WERI-Rb-1 (cell line): ENCODE results near the gene IMPDH1.

ENCODE experiments used
- DNase-seq: peaks from one replicate; pipeline ENCODE4 v3.0.0-alpha.2; 2020
- H3K27ac ChIP-seq: fragments of 250-450 bp; sonication (Bioruptor Pico); 2 replicates; pipeline ENCODE4 v1.5.1; 2020; ENCODE audit warnings: mild to moderate bottlenecking, moderate library complexity
- H3K27me3 ChIP-seq: fragments of 250-450 bp; sonication (Bioruptor Pico); 2 replicates; pipeline ENCODE4 v1.5.1; 2021; ENCODE audit warnings: mild to moderate bottlenecking, low read depth, moderate library complexity; ENCODE audit not compliant: insufficient read depth, severe bottlenecking
- H3K36me3 ChIP-seq: fragments of 250-450 bp; sonication (Bioruptor Pico); 2 replicates; pipeline ENCODE4 v1.5.1; 2020; ENCODE audit warnings: mild to moderate bottlenecking, moderate library complexity
- H3K4me3 ChIP-seq: 2 replicates; pipeline ENCODE4 v1.5.1; 2011; ENCODE audit warnings: low read depth, mild to moderate bottlenecking, control low read depth, low read length
- H3K9me3 ChIP-seq: fragments of 250-450 bp; sonication (Bioruptor Pico); 2 replicates; pipeline ENCODE4 v1.5.1; 2021; ENCODE audit warnings: mild to moderate bottlenecking, moderate library complexity; ENCODE audit not compliant: severe bottlenecking
- CTCF ChIP-seq: IDR thresholded peaks from 2 replicates; pipeline ENCODE4 v1.5.1; 2011; ENCODE audit warnings: low read depth, mild to moderate bottlenecking, control low read depth, inconsistent platforms, low read length

Gene IMPDH1

GRCh38 chr7:128365432-128365831 lies 44.4 kb downstream of the IMPDH1 start:
- no peak for DNase-seq
- H3K36me3 ChIP-seq: no peaks in the 10 kb centered on the region
- no peak for TF ChIP-seq CTCF
- H3K4me3 ChIP-seq: no peak overlapping the region
- H3K27ac ChIP-seq: no peak overlapping the region
- no peaks in the 10 kb centered on the region for H3K9me3 ChIP-seq
- H3K27me3 ChIP-seq: no peaks in the 10 kb centered on the region

GRCh38 chr7:128364166-128364870 lies 45.5 kb downstream of the IMPDH1 start:
- H3K27me3 ChIP-seq: no peaks in the 10 kb centered on the region
- H3K36me3 ChIP-seq: no peaks in the 10 kb centered on the region
- no peaks in the 10 kb centered on the region for H3K9me3 ChIP-seq
- no peak overlapping the region for H3K4me3 ChIP-seq
- H3K27ac ChIP-seq: no peak overlapping the region
- TF ChIP-seq CTCF: no peak
- DNase-seq: no peak

GRCh38 chr7:128363261-128363721 lies 46.5 kb downstream of the IMPDH1 start:
- Histone ChIP-seq H3K9me3 (no peaks in the 10 kb centered on the region), H3K4me3 (no peak overlapping the region), H3K27ac (no peak overlapping the region), H3K27me3 (no peaks in the 10 kb centered on the region), H3K36me3 (no peaks in the 10 kb centered on the region)
- TF ChIP-seq CTCF: no peak
- DNase-seq: no peak

- Histone ChIP-seq H3K4me3 (no peak overlapping the region), H3K36me3 (no peaks in the 10 kb centered on the region), H3K27me3 (no peaks in the 10 kb centered on the region), H3K27ac (no peak overlapping the region), H3K9me3 (no peaks in the 10 kb centered on the region)
- no peak for DNase-seq
- TF ChIP-seq CTCF: no peak
Observed at GRCh38 chr7:128362670-128363069, 47.1 kb downstream of the IMPDH1 start.

- DNase-seq: peak; percentile 40
- peak within 1 kb of the TSS; percentile 58 for H3K4me3 ChIP-seq
- no peak within 1 kb of the TSS for H3K27ac ChIP-seq
- no peaks in the 10 kb centered on the region for H3K9me3 ChIP-seq
- TF ChIP-seq CTCF: peak; percentile 21; the same call in 1 of the 2 replicates
- no peaks in the 10 kb centered on the region for H3K36me3 ChIP-seq
- H3K27me3 ChIP-seq: no peaks in the 10 kb centered on the region
Observed at GRCh38 chr7:128361411-128362379, 48.1 kb downstream of the IMPDH1 start, which contains the start of gene PRRT4. Gene PRRT4, minus strand, starts transcription at chr7:128361690.
